D721Med (cell line): ENCODE results near the gene C2CD3.
A peak's percentile ranks its signal among the peaks of the same experiment; 100 is the strongest.

Source experiments
- DNase-seq: peaks from one replicate; pipeline ENCODE4 v3.0.0; 2011; ENCODE audit warnings: low spot score; ENCODE audit not compliant: insufficient read length
- FAIRE-seq: peaks from 2 replicates; lab custom pipeline; 2011; peaks lifted over from hg19 to GRCh38; lab: Jason Lieb, UNC
- TF ChIP-seq, protein P1 (sequence below): IDR thresholded peaks from 2 replicates; pipeline ENCODE4 v1.5.1; 2012; ENCODE audit warnings: mild to moderate bottlenecking, control low read depth; ENCODE audit not compliant: insufficient read depth; ENCODE audit errors: missing control alignments

Gene C2CD3, protein sequence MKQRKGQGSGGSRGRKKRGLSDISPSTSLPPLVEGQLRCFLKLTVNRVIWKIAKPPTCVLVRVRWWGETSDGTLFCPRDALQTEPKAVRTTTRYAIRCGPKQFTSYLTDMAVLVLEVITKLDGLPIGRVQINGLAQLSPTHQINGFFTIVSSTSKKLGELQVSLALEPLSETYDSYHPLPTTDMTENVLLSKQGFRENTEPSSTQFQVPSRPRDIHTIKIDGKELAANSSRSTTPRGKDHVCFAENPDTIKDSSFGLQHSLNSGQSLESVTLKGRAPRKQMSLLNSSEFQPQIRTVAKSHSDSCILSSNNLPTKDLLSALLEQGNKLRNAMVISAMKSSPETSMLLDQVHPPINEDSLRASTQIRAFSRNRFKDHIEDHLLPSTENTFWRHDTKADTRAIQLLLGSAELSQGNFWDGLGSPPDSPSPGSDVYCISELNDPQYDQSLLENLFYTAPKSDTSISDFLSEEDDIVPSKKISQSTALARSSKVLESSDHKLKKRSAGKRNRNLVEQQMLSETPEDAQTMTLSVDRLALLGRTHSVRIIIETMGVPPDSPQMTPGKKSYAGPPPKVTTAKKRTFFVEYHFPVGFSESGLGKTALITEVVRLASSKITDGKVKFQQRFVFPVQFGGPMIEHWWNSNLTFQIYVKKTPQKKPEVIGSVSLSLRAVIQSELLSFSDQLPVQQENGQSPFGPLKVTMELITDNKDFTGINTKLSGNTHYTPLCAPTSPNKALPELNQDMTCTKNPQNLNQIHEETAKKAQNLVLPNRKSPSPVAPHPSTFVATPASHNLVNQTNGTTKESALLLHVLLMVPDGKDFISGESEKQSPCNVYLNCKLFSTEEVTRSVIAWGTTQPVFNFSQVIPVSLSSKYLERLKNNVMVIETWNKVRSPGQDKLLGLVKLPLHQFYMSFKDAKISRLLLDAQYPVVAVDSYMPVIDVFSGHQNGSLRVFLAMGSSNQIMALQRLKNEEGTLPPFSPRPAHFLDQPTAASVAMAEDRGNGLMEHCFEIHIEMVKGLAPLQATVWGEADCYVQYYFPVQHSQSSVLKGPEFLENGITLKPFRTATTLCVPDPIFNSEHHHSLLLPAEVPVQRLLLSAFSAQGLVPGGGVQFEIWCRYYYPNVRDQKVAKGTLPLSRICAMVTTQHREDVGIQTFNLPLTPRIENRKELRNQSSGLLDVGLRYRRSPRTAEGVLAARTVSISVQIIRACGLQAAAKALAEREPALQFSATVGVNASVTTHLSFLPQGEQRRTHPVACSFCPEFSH (N-terminal part only)

DNA sequence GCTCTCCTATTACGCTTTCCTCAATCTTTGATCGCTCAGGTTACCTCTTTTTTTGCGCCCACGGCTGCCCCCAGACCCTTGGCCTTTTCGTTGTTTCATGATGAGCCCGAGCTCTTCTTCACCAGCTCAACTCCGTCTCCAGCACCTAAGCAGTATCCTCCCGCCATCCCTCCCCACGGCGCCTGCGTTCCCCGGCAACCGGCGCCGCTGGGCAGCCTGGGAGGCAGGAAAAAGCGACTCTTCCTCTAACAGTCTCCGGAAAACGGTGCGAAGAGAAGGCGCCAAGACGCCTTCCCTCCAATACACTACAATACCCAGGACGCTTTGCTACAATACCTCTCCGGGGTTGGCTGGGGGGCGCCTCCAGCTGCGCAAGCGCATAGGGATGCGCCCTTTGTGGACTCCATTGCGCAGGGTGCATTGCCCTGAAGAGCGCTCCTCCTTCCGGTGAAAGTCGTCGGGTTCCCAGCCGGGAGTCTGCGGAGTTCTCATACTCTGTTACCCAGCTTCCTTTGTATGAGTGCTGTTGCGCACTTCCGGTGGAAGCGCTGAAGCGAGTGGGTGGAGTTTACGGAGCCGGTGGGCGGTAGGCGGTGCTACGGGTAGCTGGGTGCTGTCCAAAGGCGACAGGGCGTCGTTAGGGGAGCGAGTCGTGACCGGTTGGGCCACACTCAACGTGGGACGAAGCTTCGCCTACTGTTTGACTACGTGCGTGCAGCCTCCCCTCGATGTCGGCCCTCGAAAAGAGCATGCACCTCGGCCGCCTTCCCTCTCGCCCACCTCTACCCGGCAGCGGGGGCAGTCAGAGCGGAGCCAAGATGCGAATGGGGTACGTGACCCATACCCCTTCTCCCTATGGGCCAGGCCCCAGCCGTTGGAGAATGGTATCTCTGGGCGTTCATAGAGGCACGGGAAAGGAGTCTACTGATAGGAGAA is at the start of gene C2CD3, which contains the start of gene PPME1:
TSS of gene C2CD3 (minus strand) at position 309 of the 936 bp plus-strand sequence. CDS start at position 99, 210 bp downstream.
TSS of gene PPME1 (plus strand) at position 596 of the 936 bp plus-strand sequence. CDS start at position 729, 133 bp downstream.
- DNase-seq, result peak; percentile 68
- FAIRE-seq, result no peak
- TF ChIP-seq, protein P1, sequence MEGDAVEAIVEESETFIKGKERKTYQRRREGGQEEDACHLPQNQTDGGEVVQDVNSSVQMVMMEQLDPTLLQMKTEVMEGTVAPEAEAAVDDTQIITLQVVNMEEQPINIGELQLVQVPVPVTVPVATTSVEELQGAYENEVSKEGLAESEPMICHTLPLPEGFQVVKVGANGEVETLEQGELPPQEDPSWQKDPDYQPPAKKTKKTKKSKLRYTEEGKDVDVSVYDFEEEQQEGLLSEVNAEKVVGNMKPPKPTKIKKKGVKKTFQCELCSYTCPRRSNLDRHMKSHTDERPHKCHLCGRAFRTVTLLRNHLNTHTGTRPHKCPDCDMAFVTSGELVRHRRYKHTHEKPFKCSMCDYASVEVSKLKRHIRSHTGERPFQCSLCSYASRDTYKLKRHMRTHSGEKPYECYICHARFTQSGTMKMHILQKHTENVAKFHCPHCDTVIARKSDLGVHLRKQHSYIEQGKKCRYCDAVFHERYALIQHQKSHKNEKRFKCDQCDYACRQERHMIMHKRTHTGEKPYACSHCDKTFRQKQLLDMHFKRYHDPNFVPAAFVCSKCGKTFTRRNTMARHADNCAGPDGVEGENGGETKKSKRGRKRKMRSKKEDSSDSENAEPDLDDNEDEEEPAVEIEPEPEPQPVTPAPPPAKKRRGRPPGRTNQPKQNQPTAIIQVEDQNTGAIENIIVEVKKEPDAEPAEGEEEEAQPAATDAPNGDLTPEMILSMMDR, result peak; percentile 23

DNA sequence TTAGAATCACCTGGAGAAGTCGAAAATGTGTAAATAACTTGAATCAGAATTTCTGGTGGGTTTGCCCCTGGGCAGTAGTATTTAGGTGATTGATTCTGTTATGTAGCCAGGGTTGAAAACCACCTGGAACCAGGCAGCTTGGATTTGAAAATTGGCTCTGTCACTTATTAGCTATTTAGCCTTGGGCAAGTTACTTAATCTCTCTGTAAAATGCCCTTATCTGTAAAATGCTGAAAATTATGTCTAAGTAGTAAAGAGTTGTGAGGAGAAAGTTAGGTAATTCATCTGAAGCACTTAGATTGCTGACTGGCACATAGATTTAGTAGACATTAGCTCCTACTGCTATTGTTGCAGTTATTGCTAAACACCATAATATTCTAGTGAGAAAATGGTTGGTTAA is 49.6 kb upstream of the C2CD3 start:
- FAIRE-seq (no peak), DNase-seq (no peak)
- TF ChIP-seq, protein P1, result no peak

DNA sequence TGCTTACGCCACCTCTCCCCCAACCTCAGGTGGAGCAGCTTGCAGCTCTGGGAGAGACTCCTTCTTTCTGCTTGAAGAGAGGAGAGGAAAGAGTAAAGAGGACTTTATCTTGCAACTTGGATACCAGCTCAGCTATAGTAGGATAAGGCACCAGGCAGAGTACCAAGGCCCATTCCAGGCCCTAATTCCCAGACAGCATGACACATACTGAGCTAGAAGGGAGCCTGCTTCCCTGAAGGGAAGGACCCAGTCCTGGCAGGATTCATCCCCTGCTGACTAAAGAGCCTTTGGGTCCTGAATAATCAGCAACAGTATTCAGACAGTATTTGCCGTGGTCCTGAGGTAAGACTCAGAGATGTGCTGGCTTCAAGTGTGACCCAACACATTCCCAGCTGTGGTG is 41.7 kb upstream of the C2CD3 start:
- FAIRE-seq (no peak), DNase-seq (no peak)
- TF ChIP-seq, protein P1, result no peak

DNA sequence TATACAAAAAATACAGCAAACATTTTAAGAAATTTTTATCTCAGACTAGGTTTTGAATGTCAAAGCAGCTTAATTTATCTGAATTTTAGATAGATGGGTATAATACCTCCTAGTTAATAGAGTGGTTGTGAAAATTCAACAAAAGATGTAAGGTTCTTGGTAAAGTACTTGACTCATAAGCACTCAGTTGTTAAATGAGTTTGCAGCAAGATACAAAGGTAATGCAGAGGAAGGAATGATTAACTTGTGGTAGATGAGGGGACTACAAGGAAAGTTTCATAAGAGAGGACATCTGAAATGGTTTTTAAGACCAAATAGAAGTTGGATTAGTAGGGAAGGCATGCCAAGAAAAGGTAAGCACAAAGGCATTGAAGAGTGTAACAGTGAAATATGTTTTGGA is 37.7 kb upstream of the C2CD3 start:
- FAIRE-seq (no peak), DNase-seq (no peak)
- TF ChIP-seq, protein P1, result no peak

DNA sequence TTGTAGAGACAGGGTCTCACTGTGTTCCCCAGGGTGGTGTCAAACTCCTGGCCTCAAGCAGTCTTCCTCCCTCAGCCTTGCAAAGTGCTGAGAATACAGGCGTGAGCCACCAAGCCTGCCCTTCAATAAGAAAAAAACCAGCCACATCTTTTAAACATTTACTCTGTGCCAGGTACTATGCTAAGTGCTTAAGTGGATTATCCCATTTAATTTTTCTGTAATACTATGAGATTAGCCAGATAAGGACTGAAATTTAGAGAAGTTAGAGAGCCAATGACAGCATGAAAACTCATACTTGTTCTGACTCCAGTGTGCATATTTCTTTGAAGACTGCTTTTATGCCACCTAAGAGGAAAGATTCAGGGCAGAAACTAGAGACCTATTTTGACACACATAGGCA is 35.9 kb upstream of the C2CD3 start:
- FAIRE-seq, result peak; percentile 35
- no peak for DNase-seq
- TF ChIP-seq, protein P1, result no peak

DNA sequence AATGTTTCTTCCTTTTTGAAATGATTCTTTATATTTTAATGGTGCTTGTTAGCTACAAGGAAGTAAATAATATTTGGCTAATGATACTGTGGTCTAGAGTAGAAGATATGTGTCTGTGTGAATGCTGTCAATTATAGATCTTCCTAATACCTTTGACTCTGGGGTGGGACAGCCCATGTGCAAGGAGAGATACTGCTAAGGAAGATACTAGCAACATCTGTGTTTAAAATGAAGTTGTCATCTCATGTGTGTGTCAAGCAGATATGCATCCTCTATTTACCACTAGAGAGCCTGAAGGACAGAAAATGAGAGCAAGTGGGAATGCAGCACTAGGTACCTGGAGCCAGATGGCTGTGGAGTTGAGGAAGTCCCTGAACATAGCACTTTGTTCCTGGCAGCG is 34.4 kb upstream of the C2CD3 start:
- TF ChIP-seq, protein P1, result no peak
- no peak for FAIRE-seq
- DNase-seq, result no peak
